Tibial nerve (tissue), 4 donors: ENCODE measurements around the gene SETD1B.

Source experiments
- EP300 ChIP-seq, 2 donors: sonication (generic); formaldehyde crosslinking; IDR thresholded peaks; one replicate each; pipeline ENCODE4 v1.6.1; 2017; ENCODE audit warnings: antibody characterized with exemption in 2 of 2, mild to moderate bottlenecking in 1 of 2
- POLR2A ChIP-seq, 2 donors: fragments of 450-650 bp; IDR thresholded peaks; one replicate each; pipeline ENCODE4 v1.6.1; 2017; ENCODE audit warnings: antibody characterized with exemption in 2 of 2, mild to moderate bottlenecking in 2 of 2, moderate library complexity in 2 of 2
- TF ChIP-seq, protein P1 (sequence below), 5 experiments: fragments of 200-600 bp in 3 of 5; fragments of 450-650 bp in 2 of 5; sonication (generic) in 3 of 5; IDR thresholded peaks; one replicate each; pipeline ENCODE4 v1.5.1; 2016 to 2019; ENCODE audit warnings: antibody characterized with exemption in 5 of 5, mild to moderate bottlenecking in 3 of 5, moderate library complexity in 2 of 5

- TF ChIP-seq EP300 (IDR thresholded peaks at IDR 0.05) (no peak), POLR2A (IDR thresholded peaks at IDR 0.05) (no peak)
- TF ChIP-seq, protein P1, sequence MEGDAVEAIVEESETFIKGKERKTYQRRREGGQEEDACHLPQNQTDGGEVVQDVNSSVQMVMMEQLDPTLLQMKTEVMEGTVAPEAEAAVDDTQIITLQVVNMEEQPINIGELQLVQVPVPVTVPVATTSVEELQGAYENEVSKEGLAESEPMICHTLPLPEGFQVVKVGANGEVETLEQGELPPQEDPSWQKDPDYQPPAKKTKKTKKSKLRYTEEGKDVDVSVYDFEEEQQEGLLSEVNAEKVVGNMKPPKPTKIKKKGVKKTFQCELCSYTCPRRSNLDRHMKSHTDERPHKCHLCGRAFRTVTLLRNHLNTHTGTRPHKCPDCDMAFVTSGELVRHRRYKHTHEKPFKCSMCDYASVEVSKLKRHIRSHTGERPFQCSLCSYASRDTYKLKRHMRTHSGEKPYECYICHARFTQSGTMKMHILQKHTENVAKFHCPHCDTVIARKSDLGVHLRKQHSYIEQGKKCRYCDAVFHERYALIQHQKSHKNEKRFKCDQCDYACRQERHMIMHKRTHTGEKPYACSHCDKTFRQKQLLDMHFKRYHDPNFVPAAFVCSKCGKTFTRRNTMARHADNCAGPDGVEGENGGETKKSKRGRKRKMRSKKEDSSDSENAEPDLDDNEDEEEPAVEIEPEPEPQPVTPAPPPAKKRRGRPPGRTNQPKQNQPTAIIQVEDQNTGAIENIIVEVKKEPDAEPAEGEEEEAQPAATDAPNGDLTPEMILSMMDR (IDR thresholded peaks at IDR 0.05): no peak
Measured at GRCh38 chr12:121765573-121765972, 38.2 kb upstream of the SETD1B start.
